Stimulated activated CD4-positive, alpha-beta T cell treated with anti-CD3 and anti-CD28 coated beads, TNF-alpha, amount 100 ng/mL, for 24 hours (primary cell): ENCODE data around the gene PCDHA10.

Source experiments
- DNase-seq, 3 experiments: peaks; one replicate each; pipeline ENCODE4 v3.0.0-alpha.2; 2020; ENCODE audit warnings: low read depth in 3 of 3

PCDHA10 gene

GRCh38 chr5:140882591-140882899 lies 26.8 kb downstream of the PCDHA10 start:
- DNase-seq: no peak

DNA sequence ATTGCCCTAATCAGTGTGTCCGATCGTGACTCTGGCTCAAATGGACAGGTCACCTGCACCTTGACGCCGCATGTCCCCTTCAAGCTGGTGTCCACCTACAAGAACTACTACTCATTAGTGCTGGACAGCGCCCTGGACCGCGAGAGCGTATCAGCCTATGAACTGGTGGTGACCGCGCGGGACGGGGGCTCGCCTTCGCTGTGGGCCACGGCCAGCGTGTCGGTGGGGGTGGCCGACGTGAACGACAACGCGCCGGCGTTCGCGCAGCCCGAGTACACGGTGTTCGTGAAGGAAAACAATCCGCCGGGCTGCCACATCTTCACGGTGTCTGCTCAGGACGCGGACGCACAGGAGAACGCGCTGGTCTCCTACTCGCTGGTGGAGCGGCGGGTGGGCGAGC lies 27.7 kb downstream of the PCDHA10 start:
- DNase-seq: no peak

DNA sequence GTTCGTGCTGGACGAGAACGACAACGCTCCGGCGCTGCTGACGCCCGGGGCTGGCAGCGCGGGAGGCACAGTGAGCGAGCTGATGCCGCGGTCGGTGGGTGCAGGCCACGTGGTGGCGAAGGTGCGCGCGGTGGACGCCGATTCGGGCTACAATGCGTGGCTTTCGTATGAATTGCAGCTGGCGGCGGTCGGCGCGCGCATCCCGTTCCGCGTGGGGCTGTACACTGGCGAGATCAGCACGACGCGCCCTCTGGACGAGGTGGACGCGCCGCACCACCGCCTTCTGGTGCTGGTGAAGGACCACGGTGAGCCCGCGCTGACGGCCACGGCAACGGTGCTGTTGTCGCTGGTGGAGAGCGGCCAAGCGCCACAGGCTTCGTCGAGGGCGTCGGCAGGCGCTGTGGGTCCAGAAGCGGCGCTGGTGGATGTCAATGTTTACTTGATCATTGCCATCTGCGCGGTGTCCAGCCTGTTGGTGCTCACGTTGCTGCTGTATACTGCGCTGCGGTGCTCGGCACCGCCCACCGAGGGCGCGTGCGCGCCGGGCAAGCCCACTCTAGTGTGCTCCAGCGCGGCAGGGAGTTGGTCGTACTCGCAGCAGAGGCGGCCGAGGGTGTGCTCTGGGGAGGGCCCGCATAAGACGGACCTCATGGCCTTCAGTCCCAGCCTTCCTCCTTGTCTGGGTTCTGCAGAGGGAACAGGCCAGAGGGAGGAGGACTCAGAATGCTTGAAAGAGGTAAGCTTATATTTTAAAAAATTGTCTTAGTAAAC lies 28.4 kb downstream of the PCDHA10 start:
- DNase-seq: no peak

GRCh38 chr5:140916325-140916724 lies 60.6 kb downstream of the PCDHA10 start:
- DNase-seq: no peak
